ENCODE results near the gene IQSEC3.

- no peak for TF ChIP-seq CTCF (tag by site-specific recombination; IDR thresholded peaks at IDR 0.05)
- TF ChIP-seq, protein P1, sequence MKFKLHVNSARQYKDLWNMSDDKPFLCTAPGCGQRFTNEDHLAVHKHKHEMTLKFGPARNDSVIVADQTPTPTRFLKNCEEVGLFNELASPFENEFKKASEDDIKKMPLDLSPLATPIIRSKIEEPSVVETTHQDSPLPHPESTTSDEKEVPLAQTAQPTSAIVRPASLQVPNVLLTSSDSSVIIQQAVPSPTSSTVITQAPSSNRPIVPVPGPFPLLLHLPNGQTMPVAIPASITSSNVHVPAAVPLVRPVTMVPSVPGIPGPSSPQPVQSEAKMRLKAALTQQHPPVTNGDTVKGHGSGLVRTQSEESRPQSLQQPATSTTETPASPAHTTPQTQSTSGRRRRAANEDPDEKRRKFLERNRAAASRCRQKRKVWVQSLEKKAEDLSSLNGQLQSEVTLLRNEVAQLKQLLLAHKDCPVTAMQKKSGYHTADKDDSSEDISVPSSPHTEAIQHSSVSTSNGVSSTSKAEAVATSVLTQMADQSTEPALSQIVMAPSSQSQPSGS (tag by site-specific recombination; IDR thresholded peaks at IDR 0.05; ENCODE audit: low read depth), result no peak
Observed at GRCh38 chr12:218728-219590, 152.4 kb downstream of the IQSEC3 start.
